ENCODE results near the gene FGF1.

Gene FGF1

GRCh38 chr5:142685418-142686209 is at the start of gene FGF1:
TSS of gene FGF1 (minus strand) at chr5:142686090. CDS start at chr5:142614127, 71,963 bp downstream.
- peak; percentile 55 to 62 for DNase-seq

- DNase-seq = no peak
Observed at GRCh38 chr5:142727735-142728047, 41.8 kb upstream of the FGF1 start.

GRCh38 chr5:142726188-142726731 is 40.4 kb upstream of the FGF1 start:
- DNase-seq = no peak

- no peak for DNase-seq
Observed at GRCh38 chr5:142725231-142726187, 39.6 kb upstream of the FGF1 start.

GRCh38 chr5:142724821-142725220 is 38.9 kb upstream of the FGF1 start:
- DNase-seq = no peak

GRCh38 chr5:142722896-142723295 is 37.0 kb upstream of the FGF1 start:
- DNase-seq = no peak

GRCh38 chr5:142722146-142722545 is 36.3 kb upstream of the FGF1 start:
- peak in 1 of 2 donors; percentile 11 for DNase-seq

GRCh38 chr5:142720641-142721271 is 34.9 kb upstream of the FGF1 start:
- DNase-seq = no peak

GRCh38 chr5:142719836-142720370 is 34.0 kb upstream of the FGF1 start:
- no peak for DNase-seq

GRCh38 chr5:142717582-142718215 is 31.8 kb upstream of the FGF1 start:
- DNase-seq = peak in 1 of 2 donors; percentile 73

GRCh38 chr5:142716963-142717362 is 31.1 kb upstream of the FGF1 start:
- peak; percentile 49 to 80 for DNase-seq

- no peak for DNase-seq
Observed at GRCh38 chr5:142715291-142715690, 29.4 kb upstream of the FGF1 start.

GRCh38 chr5:142713121-142713706 is 27.3 kb upstream of the FGF1 start:
- DNase-seq = peak; percentile 86 to 94

GRCh38 chr5:142703153-142703552 is 17.3 kb upstream of the FGF1 start:
- DNase-seq = no peak

GRCh38 chr5:142701673-142702311 is 15.9 kb upstream of the FGF1 start:
- DNase-seq = no peak

- DNase-seq = no peak
Observed at GRCh38 chr5:142700566-142700965, 14.7 kb upstream of the FGF1 start.

- peak; percentile 85 to 88 for DNase-seq
Observed at GRCh38 chr5:142699184-142699720, 13.4 kb upstream of the FGF1 start.

GRCh38 chr5:142698447-142699183 is 12.7 kb upstream of the FGF1 start:
- no peak for DNase-seq

GRCh38 chr5:142697356-142698255 is 11.7 kb upstream of the FGF1 start:
- DNase-seq = peak in 1 of 2 donors; percentile 21
